Measurements from ENCODE around the gene ERBB4. TPM values are rescaled to one million over a fixed set of nuclear protein-coding genes. Genes with fewer than 3 reads are reported as not detected.

ERBB4 gene
- total RNA-seq, 1 experiment from 2014 or later, result 0.04 TPM

GRCh38 chr2:212022966-212023365 is 515.6 kb downstream of the ERBB4 start:
- H3K79me1 ChIP-seq (ENCODE audit: insufficient read depth, low read depth, low read length, poor library complexity, severe bottlenecking), result no peaks in the 10 kb centered on the region
- no peak overlapping the region for H3K27ac ChIP-seq (ENCODE audit: insufficient read length, low read depth, low read length)
- H2BK5ac ChIP-seq (ENCODE audit: insufficient read length, low read length), result no peak overlapping the region
- H2AK5ac ChIP-seq (ENCODE audit: insufficient read length, low read length), result no peak overlapping the region
- WGBS (ENCODE audit: extremely low coverage, insufficient read length, low lambda C conversion rate), result no CpG with 5 or more reads among the region's 1 CpG
- no peak overlapping the region for H2BK120ac ChIP-seq (ENCODE audit: low read depth, low read length, poor library complexity, severe bottlenecking)
- H3K27me3 Mint-ChIP-seq (ENCODE audit: low read depth), result no peaks in the 10 kb centered on the region
- DNase-seq, result no peak
- no peak for TF ChIP-seq CTCF (conservative IDR thresholded peaks at IDR 0.05)
- no peaks in the 10 kb centered on the region for H3K23me2 ChIP-seq (ENCODE audit: insufficient read length, low read depth, low read length, poor library complexity, severe bottlenecking)
- no peak overlapping the region for H3K4me2 ChIP-seq (ENCODE audit: insufficient read depth, insufficient read length, low read length)
- no peaks in the 10 kb centered on the region for H3K9me3 Mint-ChIP-seq
- no peak overlapping the region for H3K9ac ChIP-seq (ENCODE audit: extremely low read depth, insufficient read length, low read length)
- H3K27me3 ChIP-seq (ENCODE audit: insufficient read depth, low read length), result no peaks in the 10 kb centered on the region
- no peak overlapping the region for H3K14ac ChIP-seq (ENCODE audit: insufficient read depth, low read length)
- H3K27ac Mint-ChIP-seq, result no peak overlapping the region
- H2BK20ac ChIP-seq (ENCODE audit: low read depth, low read length, poor library complexity, severe bottlenecking), result no peak overlapping the region
- no peak overlapping the region for H2AFZ ChIP-seq (ENCODE audit: low read length)
- H3K4ac ChIP-seq (ENCODE audit: low read depth, low read length), result no peak overlapping the region
- H2BK15ac ChIP-seq (ENCODE audit: low read depth, low read length), result no peak overlapping the region
- H3K9me3 ChIP-seq (ENCODE audit: control insufficient read depth, low read depth, low read length), result no peaks in the 10 kb centered on the region
- no peak overlapping the region for H3K4me3 Mint-ChIP-seq
- no peak overlapping the region for H2BK12ac ChIP-seq (ENCODE audit: insufficient read length, low read depth, low read length)
- H3K36me3 Mint-ChIP-seq (ENCODE audit: insufficient read depth in 1 of 3, low read depth in 3 of 3), result no peaks in the 10 kb centered on the region
- H4K91ac ChIP-seq (ENCODE audit: insufficient read length, low read depth, low read length), result no peak overlapping the region
- H4K8ac ChIP-seq (replicated peaks; ENCODE audit: insufficient read length, low read depth, low read length), result no peak overlapping the region
- no peak overlapping the region for H3K23ac ChIP-seq (ENCODE audit: insufficient read length, low read depth, low read length)
- H4K20me1 ChIP-seq (ENCODE audit: control insufficient read depth, insufficient read depth, insufficient read length), result no peaks in the 10 kb centered on the region
- no peak overlapping the region for H3K18ac ChIP-seq (ENCODE audit: insufficient read length, low read depth, low read length)
- H3T11ph ChIP-seq (ENCODE audit: low read length), result no peak overlapping the region
- H3K4me1 ChIP-seq (ENCODE audit: insufficient read depth, low read length), result no peaks in the 10 kb centered on the region
- no peak overlapping the region for H4K5ac ChIP-seq (ENCODE audit: insufficient read length, low read depth, low read length)
- H3K79me2 ChIP-seq (ENCODE audit: insufficient read depth, low read length), result no peaks in the 10 kb centered on the region
- H3K56ac ChIP-seq (ENCODE audit: insufficient read length, low read depth, low read length), result no peak overlapping the region
- H3K4me1 Mint-ChIP-seq, result no peaks in the 10 kb centered on the region

All from H9 (cell line).